Liver (tissue), 3 donors: ENCODE results near the gene FBXO44.

Source experiments
- ATF3 ChIP-seq: IDR thresholded peaks from 2 replicates; pipeline ENCODE4 v1.6.1; 2016; ENCODE audit warnings: antibody characterized with exemption
- CTCF ChIP-seq: fragments of 150-350 bp; IDR thresholded peaks from 2 replicates; pipeline ENCODE4 v1.5.1; 2017; ENCODE audit warnings: improper control_type of control experiment, low read depth, low read length; ENCODE audit not compliant: missing input control
- EGR1 ChIP-seq, 2 donors: IDR thresholded peaks; 2 replicates each; pipeline ENCODE4 v1.6.1; 2016 to 2018; ENCODE audit warnings: antibody characterized with exemption in 2 of 2, low read depth in 2 of 2
- FOXA1 ChIP-seq: IDR thresholded peaks from 2 replicates; pipeline ENCODE4 v1.6.1; 2016; ENCODE audit warnings: antibody characterized with exemption
- GABPA ChIP-seq, 2 donors: IDR thresholded peaks in 1 of 2; conservative IDR thresholded peaks in 1 of 2; 2 replicates each; pipeline ENCODE4 v1.6.1; 2016; ENCODE audit warnings: antibody characterized with exemption in 2 of 2, mild to moderate bottlenecking in 1 of 2, moderate library complexity in 1 of 2
- JUND ChIP-seq, 2 donors: IDR thresholded peaks; 2 replicates each; pipeline ENCODE4 v1.6.1; 2016; ENCODE audit warnings: antibody characterized with exemption in 2 of 2
- NR2F2 ChIP-seq: IDR thresholded peaks from 2 replicates; pipeline ENCODE4 v1.6.1; 2016; ENCODE audit warnings: antibody characterized with exemption
- RAD21 ChIP-seq, 2 donors: IDR thresholded peaks; 2 replicates each; pipeline ENCODE4 v1.6.1; 2016; ENCODE audit warnings: antibody characterized with exemption in 2 of 2, mild to moderate bottlenecking in 2 of 2
- REST ChIP-seq: IDR thresholded peaks from 2 replicates; pipeline ENCODE4 v1.6.1; 2016; ENCODE audit warnings: antibody characterized with exemption, mild to moderate bottlenecking
- TAF1 ChIP-seq: conservative IDR thresholded peaks from 2 replicates; pipeline ENCODE4 v1.6.1; 2016; ENCODE audit warnings: antibody characterized with exemption, mild to moderate bottlenecking
- YY1 ChIP-seq: IDR thresholded peaks from 2 replicates; pipeline ENCODE4 v1.6.1; 2016; ENCODE audit warnings: antibody characterized with exemption, mild to moderate bottlenecking
- ZBTB33 ChIP-seq: IDR thresholded peaks from 2 replicates; pipeline ENCODE4 v1.6.1; 2016; ENCODE audit warnings: antibody characterized with exemption
- donor health status: healthy.
- donor health status: healthy.

GRCh38 chr1:11653861-11654136 is 878 bp upstream of the FBXO44 start:
- TF ChIP-seq REST = no peak
- no peak for TF ChIP-seq ZBTB33
- TF ChIP-seq CTCF = no peak
- no peak for TF ChIP-seq NR2F2
- no peak for TF ChIP-seq TAF1
- TF ChIP-seq ATF3 = no peak
- TF ChIP-seq JUND (IDR thresholded peaks at IDR 0.05) = no peak
- no peak for TF ChIP-seq GABPA (IDR thresholded peaks at IDR 0.05 in 1 of 2, conservative IDR thresholded peaks at IDR 0.05 in 1 of 2)
- TF ChIP-seq EGR1 (IDR thresholded peaks at IDR 0.05; ENCODE audit: low read depth in 2 of 2) = no peak
- TF ChIP-seq FOXA1 = no peak
- no peak for TF ChIP-seq YY1
- no peak for TF ChIP-seq RAD21 (IDR thresholded peaks at IDR 0.05)
